Hepatocyte (in vitro differentiated cells): ENCODE data around the gene SERPINA12. TPM values are rescaled to one million over a fixed set of nuclear protein-coding genes. Genes with fewer than 3 reads are reported as not detected.

Experiments used
- DNase-seq: peaks from one replicate; pipeline ENCODE4 v3.0.0-alpha.2; 2016; ENCODE audit warnings: low spot score
- H2AFZ ChIP-seq: fragments of 200-600 bp; sonication (generic); 2 replicates; pipeline ENCODE4 v1.6.0; 2016; ENCODE audit warnings: antibody characterized with exemption, mild to moderate bottlenecking
- H3K27ac ChIP-seq: fragments of 200-600 bp; sonication (generic); 2 replicates; pipeline ENCODE4 v1.5.1; 2016; ENCODE audit warnings: mild to moderate bottlenecking
- H3K27me3 ChIP-seq: fragments of 200-600 bp; sonication (generic); 2 replicates; pipeline ENCODE4 v1.6.1; 2016
- H3K36me3 ChIP-seq: fragments of 200-600 bp; sonication (generic); replicated peaks from 2 replicates; pipeline ENCODE4 v1.5.1; 2016; ENCODE audit warnings: low read depth; ENCODE audit not compliant: insufficient read depth
- H3K4me1 ChIP-seq: fragments of 200-600 bp; sonication (generic); 2 replicates; pipeline ENCODE4 v1.5.1; 2016; ENCODE audit warnings: mild to moderate bottlenecking, moderate library complexity; ENCODE audit not compliant: insufficient read depth
- H3K4me2 ChIP-seq: fragments of 200-600 bp; sonication (generic); 2 replicates; pipeline ENCODE4 v1.6.0; 2016
- H3K4me3 ChIP-seq: fragments of 200-600 bp; sonication (generic); 2 replicates; pipeline ENCODE4 v1.5.1; 2016; ENCODE audit warnings: mild to moderate bottlenecking
- H3K79me2 ChIP-seq: fragments of 200-600 bp; sonication (generic); 2 replicates; pipeline ENCODE4 v1.6.0; 2017; ENCODE audit warnings: mild to moderate bottlenecking
- H3K9me2 ChIP-seq: fragments of 200-600 bp; sonication (generic); replicated peaks from 2 replicates; pipeline ENCODE4 v1.6.0; 2017; ENCODE audit warnings: mild to moderate bottlenecking; ENCODE audit not compliant: insufficient read depth
- H3K9me3 ChIP-seq: fragments of 200-600 bp; sonication (generic); 2 replicates; pipeline ENCODE4 v1.5.1; 2016; ENCODE audit warnings: low read depth, mild to moderate bottlenecking
- H4K20me1 ChIP-seq: fragments of 200-600 bp; sonication (generic); 2 replicates; pipeline ENCODE4 v1.6.0; 2016; ENCODE audit warnings: mild to moderate bottlenecking; ENCODE audit not compliant: insufficient read depth, poor library complexity, severe bottlenecking
- EZH2 ChIP-seq: fragments of 200-600 bp; sonication (generic); IDR thresholded peaks from 2 replicates; pipeline ENCODE4 v1.6.1; 2016; ENCODE audit warnings: antibody characterized with exemption, mild to moderate bottlenecking, borderline replicate concordance
- EZH2phosphoT487 ChIP-seq: fragments of 200-600 bp; sonication (generic); IDR thresholded peaks from one replicate; pipeline ENCODE4 v1.6.1; 2018; ENCODE audit warnings: antibody characterized with exemption, mild to moderate bottlenecking, low read depth, moderate library complexity; ENCODE audit not compliant: unreplicated experiment, severe bottlenecking
- WGBS: methylation state at CpG from one replicate; pipeline ENCODE4 v1.1.6; 2016; ENCODE audit warnings: low lambda C conversion rate; ENCODE audit errors: missing lambda C conversion rate; 5-methylcytosine and 5-hydroxymethylcytosine counted together
- polyA plus RNA-seq: library from polyadenylated mRNA; unstranded; fragments of >200 nt; fragmentation: Nextera tagmentation; extraction: Ambion mirVana; gene quantifications from 2 replicates; pipeline ENCODE4 v1.2.1, GENCODE V29; 2016
- total RNA-seq: library from RNA; depleted of rRNA; stranded (reverse); fragments of >200 nt; gene quantifications from 2 replicates; pipeline ENCODE4 v1.2.3, GENCODE V29; 2014
- TF ChIP-seq, protein P1 (sequence below): fragments of 200-600 bp; sonication (generic); IDR thresholded peaks from 2 replicates; pipeline ENCODE4 v1.5.1; 2016; ENCODE audit warnings: antibody characterized with exemption, mild to moderate bottlenecking; ENCODE audit not compliant: poor library complexity

Gene SERPINA12
- total and polyA plus RNA-seq, 2 experiments from 2014 or later: 0.25 TPM; not detected in 1

DNA sequence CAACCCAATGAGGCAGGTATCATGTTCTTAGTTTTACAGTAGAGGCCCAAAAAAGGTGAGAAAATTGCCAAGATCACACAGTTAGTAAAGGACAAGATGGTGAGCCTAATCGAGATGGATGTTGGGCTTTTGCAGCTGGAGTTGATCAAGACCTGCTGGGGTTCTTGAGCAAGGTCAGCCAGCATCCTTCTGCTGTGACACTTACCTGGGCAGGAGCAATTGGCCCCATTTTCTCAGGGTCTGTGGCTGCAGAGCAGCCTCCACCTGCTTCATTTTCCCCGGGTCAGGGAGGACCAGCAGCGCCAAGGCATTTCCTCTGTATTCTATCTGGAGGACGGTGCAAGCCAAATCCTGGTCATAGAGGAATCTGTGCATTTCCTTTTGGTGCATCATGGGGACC lies 63.1 kb downstream of the SERPINA12 start:
- no peaks in the 10 kb centered on the region for H3K36me3 ChIP-seq
- 95% methylated on average over 4 of the region's 4 CpGs for WGBS
- H3K4me2 ChIP-seq: no peak overlapping the region
- H3K9me3 ChIP-seq: no peaks in the 10 kb centered on the region
- H3K4me3 ChIP-seq: no peak overlapping the region
- TF ChIP-seq, protein P1, sequence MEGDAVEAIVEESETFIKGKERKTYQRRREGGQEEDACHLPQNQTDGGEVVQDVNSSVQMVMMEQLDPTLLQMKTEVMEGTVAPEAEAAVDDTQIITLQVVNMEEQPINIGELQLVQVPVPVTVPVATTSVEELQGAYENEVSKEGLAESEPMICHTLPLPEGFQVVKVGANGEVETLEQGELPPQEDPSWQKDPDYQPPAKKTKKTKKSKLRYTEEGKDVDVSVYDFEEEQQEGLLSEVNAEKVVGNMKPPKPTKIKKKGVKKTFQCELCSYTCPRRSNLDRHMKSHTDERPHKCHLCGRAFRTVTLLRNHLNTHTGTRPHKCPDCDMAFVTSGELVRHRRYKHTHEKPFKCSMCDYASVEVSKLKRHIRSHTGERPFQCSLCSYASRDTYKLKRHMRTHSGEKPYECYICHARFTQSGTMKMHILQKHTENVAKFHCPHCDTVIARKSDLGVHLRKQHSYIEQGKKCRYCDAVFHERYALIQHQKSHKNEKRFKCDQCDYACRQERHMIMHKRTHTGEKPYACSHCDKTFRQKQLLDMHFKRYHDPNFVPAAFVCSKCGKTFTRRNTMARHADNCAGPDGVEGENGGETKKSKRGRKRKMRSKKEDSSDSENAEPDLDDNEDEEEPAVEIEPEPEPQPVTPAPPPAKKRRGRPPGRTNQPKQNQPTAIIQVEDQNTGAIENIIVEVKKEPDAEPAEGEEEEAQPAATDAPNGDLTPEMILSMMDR: no peak
- TF ChIP-seq EZH2 (no peak), EZH2phosphoT487 (no peak)
- DNase-seq: no peak
- H3K9me2 ChIP-seq: no peaks in the 10 kb centered on the region
- no peaks in the 10 kb centered on the region for H4K20me1 ChIP-seq
- no peak overlapping the region for H3K27ac ChIP-seq
- H2AFZ ChIP-seq: no peak overlapping the region
- H3K27me3 ChIP-seq: no peaks in the 10 kb centered on the region
- H3K79me2 ChIP-seq: no peaks in the 10 kb centered on the region
- no peaks in the 10 kb centered on the region for H3K4me1 ChIP-seq

DNA sequence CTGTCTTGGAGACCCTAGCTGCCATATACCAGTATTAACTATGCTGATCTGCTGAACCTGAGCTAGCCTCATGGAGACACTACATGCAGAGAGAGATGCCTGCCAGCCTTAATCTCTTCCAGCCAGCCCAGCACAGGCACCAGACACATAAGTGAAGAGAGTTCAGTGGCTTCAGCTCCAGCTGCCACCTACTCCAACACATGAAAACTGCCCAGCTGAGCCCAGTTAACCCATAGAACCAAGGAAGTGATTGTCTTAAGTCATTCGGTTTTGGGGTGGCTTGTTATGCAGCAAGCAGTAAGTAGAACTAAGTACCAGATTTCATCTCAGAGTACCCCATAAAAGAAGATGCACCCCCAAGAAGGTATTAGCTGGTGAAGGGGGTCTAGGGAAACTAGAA lies 64.3 kb downstream of the SERPINA12 start:
- Histone ChIP-seq H3K27me3 (no peaks in the 10 kb centered on the region), H2AFZ (no peak overlapping the region), H3K36me3 (no peaks in the 10 kb centered on the region), H3K27ac (no peak overlapping the region), H4K20me1 (no peaks in the 10 kb centered on the region), H3K79me2 (no peaks in the 10 kb centered on the region), H3K4me3 (no peak overlapping the region), H3K9me2 (no peaks in the 10 kb centered on the region), H3K9me3 (no peaks in the 10 kb centered on the region), H3K4me1 (no peaks in the 10 kb centered on the region), H3K4me2 (no peak overlapping the region)
- 80% methylated on average over 1 of the region's 1 CpG for WGBS
- DNase-seq: no peak
- TF ChIP-seq EZH2phosphoT487 (no peak), EZH2 (no peak)
- TF ChIP-seq, protein P1: no peak

DNA sequence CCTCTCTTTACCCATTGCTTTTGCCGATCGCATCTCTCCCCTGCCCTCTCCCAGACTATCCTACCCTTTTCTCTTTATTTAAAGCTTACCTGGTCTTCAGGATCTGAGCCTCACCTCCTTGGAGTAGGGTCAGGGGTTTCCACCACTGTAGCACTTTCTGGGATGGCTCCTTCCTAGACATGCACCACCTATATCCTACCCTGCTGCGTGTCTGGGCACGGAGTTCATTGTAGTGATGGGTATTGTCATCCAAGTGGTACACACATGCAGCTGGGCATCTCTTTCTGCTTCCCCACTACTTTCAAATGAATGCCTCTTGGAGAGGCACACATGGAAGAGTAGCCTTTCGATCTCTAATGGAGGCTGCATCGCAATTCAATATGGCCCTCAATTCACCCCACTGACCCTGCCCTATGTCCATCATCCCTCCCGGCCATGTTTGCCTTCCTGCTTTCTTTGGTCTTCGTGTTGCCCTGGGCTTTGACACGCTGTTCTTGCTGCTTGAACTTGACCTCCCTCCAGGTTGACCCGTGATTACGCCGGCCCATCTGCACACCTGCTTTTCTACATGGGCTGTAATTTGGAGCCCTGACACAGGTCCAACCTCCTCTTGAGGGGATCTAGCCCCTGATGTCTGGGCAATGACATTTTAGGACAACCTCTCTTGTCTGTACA lies 67.6 kb downstream of the SERPINA12 start:
- TF ChIP-seq, protein P1: no peak
- no peak for TF ChIP-seq EZH2phosphoT487
- no peak for TF ChIP-seq EZH2
- H2AFZ ChIP-seq: no peak overlapping the region
- no peak overlapping the region for H3K4me3 ChIP-seq
- H3K79me2 ChIP-seq: no peaks in the 10 kb centered on the region
- H3K9me2 ChIP-seq: no peaks in the 10 kb centered on the region
- no peak overlapping the region for H3K4me2 ChIP-seq
- H3K9me3 ChIP-seq: no peaks in the 10 kb centered on the region
- no peaks in the 10 kb centered on the region for H3K27me3 ChIP-seq
- DNase-seq: no peak
- 76% methylated on average over 12 of the region's 12 CpGs for WGBS
- H3K27ac ChIP-seq: no peak overlapping the region
- H3K36me3 ChIP-seq: no peaks in the 10 kb centered on the region
- H4K20me1 ChIP-seq: no peaks in the 10 kb centered on the region
- no peaks in the 10 kb centered on the region for H3K4me1 ChIP-seq
